ENCODE results near the gene PPM1A.

Gene PPM1A

GRCh38 chr14:60247994-60248696 lies 876 bp upstream of the PPM1A start (continued):
- TF ChIP-seq ZNF830 (tag by site-specific recombination; IDR thresholded peaks at IDR 0.05; ENCODE audit: low read depth) (no peak), ZEB2 (tag by site-specific recombination; IDR thresholded peaks at IDR 0.05) (no peak), ZNF501 (tag by site-specific recombination; IDR thresholded peaks at IDR 0.05) (no peak), ZNF654 (tag by site-specific recombination; IDR thresholded peaks at IDR 0.05; ENCODE audit: low read depth) (no peak), ZBTB26 (tag by site-specific recombination; optimal IDR thresholded peaks at IDR 0.05) (peak; percentile 10), ZNF660 (tag by site-specific recombination; IDR thresholded peaks at IDR 0.05) (no peak), HOXC10 (CRISPR knock-in tag; IDR thresholded peaks at IDR 0.05) (peak; percentile 99), SP2 (tag by site-specific recombination; IDR thresholded peaks at IDR 0.05) (peak; percentile 82)

GRCh38 chr14:60249321-60250256 lies 568 bp downstream of the PPM1A start:
- Histone ChIP-seq H3K9me3 (ENCODE audit: control insufficient read depth, insufficient read depth, low read depth, low read length) (no peaks in the 10 kb centered on the region), H3K4me1 (ENCODE audit: control insufficient read depth, insufficient read depth, low read length) (peaks cover 22% of the 10 kb centered on the region), H3K4me3 (ENCODE audit: low read depth, low read length) (peak overlapping the region; percentile 83), H3K27ac (ENCODE audit: extremely low read depth, low read depth, low read length) (peak overlapping the region; percentile 97), H3K36me3 (ENCODE audit: control insufficient read depth in 2 of 2, insufficient read depth in 1 of 2, low read length in 2 of 2) (no peaks in the 10 kb centered on the region)
- CTCF ChIA-PET: interaction anchor here (0.7 kb wide), 1 partner anchor 12 kb away, joined by 4 read pairs; no protein-coding TSS in a partner anchor
- POLR2A ChIA-PET: interaction anchor here (0.5 to 2.2 kb wide), 24 partner anchors 7 to 1018 kb away, joined by 3 to 14 read pairs (median 4); partner anchors contain the start of genes DHRS7, JKAMP, L3HYPDH and PCNX4
- peak; percentile 32 for TF ChIP-seq ZBTB8A (tag by site-specific recombination; IDR thresholded peaks at IDR 0.05)
- TF ChIP-seq IKZF3 (tag by site-specific recombination; IDR thresholded peaks at IDR 0.05): no peak
- no peak for TF ChIP-seq HIC1 (tag by site-specific recombination; IDR thresholded peaks at IDR 0.05)
- TF ChIP-seq, protein P1, sequence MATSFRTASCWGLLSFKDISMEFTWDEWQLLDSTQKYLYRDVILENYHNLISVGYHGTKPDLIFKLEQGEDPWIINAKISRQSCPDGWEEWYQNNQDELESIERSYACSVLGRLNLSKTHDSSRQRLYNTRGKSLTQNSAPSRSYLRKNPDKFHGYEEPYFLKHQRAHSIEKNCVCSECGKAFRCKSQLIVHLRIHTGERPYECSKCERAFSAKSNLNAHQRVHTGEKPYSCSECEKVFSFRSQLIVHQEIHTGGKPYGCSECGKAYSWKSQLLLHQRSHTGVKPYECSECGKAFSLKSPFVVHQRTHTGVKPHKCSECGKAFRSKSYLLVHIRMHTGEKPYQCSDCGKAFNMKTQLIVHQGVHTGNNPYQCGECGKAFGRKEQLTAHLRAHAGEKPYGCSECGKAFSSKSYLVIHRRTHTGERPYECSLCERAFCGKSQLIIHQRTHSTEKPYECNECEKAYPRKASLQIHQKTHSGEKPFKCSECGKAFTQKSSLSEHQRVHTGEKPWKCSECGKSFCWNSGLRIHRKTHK (tag by site-specific recombination; IDR thresholded peaks at IDR 0.05): no peak
- TF ChIP-seq GLIS2 (tag by site-specific recombination; IDR thresholded peaks at IDR 0.05): no peak
- TF ChIP-seq ZNF341 (tag by site-specific recombination; IDR thresholded peaks at IDR 0.05; ENCODE audit: low read depth): peak; percentile 35; the same call in 1 of the 2 replicates
- TF ChIP-seq ZSCAN30 (tag by site-specific recombination; IDR thresholded peaks at IDR 0.05): no peak
- TF ChIP-seq ZNF585B (tag by site-specific recombination; IDR thresholded peaks at IDR 0.05): no peak
- no peak for TF ChIP-seq ZNF701 (tag by site-specific recombination; IDR thresholded peaks at IDR 0.05)
- TF ChIP-seq PBX3 (CRISPR knock-in tag; IDR thresholded peaks at IDR 0.05): no peak
- TF ChIP-seq PATZ1 (tag by site-specific recombination; IDR thresholded peaks at IDR 0.05): peak; percentile 10; the same call in 1 of the 2 replicates
- TF ChIP-seq ZNF555 (tag by site-specific recombination; conservative IDR thresholded peaks at IDR 0.05): no peak
- no peak for TF ChIP-seq ZNF292 (tag by site-specific recombination; IDR thresholded peaks at IDR 0.05; ENCODE audit: borderline replicate concordance, low read depth)
- TF ChIP-seq HOXA7 (CRISPR knock-in tag; IDR thresholded peaks at IDR 0.05; ENCODE audit: borderline replicate concordance): no peak
- no peak for TF ChIP-seq GLI2 (tag by site-specific recombination; IDR thresholded peaks at IDR 0.05; ENCODE audit: borderline replicate concordance, low read depth)
- no peak for TF ChIP-seq ZNF626 (tag by site-specific recombination; IDR thresholded peaks at IDR 0.05)

Measured in HEK293 (cell line).